Cardiac septum (tissue), 1 donor: ENCODE measurements around the gene CHRM4. TPM values are rescaled to one million over a fixed set of nuclear protein-coding genes. Genes with fewer than 3 reads are reported as not detected.

Experiments used
- DNase-seq: peaks from one replicate; pipeline ENCODE4 v3.0.0-alpha.2; 2020; ENCODE audit warnings: low spot score
- intact Hi-C: fragments of 100-400 bp; cut with DNase I; formaldehyde crosslinking; loops from one replicate; pipeline ENCODE4 v1.14.0; 2022
- total RNA-seq: library from RNA; stranded (reverse); fragmentation: NEBNext Ultra II Directional; extraction: Animal tissue kit (Norgen Biotek cat#: 25700); gene quantifications from one replicate; pipeline ENCODE4 v1.2.1, GENCODE V29; 2021
- donor health status: DM: no; HTN: no; CAD: no.

Gene CHRM4
- total RNA-seq, 1 donor from 2014 or later: 0.27 TPM

DNA sequence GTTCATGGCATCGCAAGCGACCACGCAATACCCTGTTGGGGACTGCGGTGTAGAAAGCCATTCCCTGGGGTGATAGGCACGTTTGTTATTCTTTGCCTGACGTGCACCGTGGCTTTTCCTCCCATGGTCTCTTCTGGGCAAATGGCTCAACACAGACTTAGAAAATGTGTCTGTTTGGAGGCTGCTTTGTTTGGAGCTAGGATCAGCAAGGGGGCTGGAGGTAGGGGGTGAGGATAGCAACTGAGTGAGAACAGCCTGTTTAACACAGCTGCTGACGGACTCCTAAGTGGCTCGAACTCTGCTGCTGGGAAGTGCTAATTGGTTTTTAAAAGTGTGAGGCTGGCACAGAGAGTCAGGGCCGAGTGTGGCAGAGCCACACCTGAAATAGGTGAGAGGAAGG lies 16.1 kb upstream of the CHRM4 start:
- intact Hi-C loops: no loop called here
- DNase-seq: no peak

- intact Hi-C loops: no loop called here
- DNase-seq: no peak
Observed at GRCh38 chr11:46404476-46405017, 13.0 kb upstream of the CHRM4 start.

GRCh38 chr11:46402957-46403902 lies 11.7 kb upstream of the CHRM4 start:
- DNase-seq: no peak
- intact Hi-C loops: no loop called here

GRCh38 chr11:46397526-46397925 lies 6.0 kb upstream of the CHRM4 start:
- no peak for DNase-seq
- intact Hi-C loops: no loop called here

DNA sequence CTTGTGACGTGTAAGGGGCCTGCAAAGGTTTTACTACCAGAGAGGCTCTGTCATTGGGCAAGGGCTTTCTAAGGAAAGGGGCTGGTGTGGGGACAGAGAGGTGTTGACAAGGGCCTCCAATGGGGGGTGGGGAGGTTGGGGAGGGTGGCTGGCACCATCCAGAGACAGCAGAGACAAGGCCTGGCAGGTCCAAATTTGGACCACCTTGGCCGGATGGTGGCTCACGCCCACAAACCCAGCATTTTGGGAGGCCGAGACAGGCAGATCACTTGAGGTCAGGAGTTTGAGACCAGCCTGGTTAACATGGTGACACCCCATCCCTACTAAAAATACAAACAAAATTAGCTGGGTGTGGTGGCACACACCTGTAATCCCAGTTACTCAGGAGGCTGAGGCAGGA lies 2.2 kb upstream of the CHRM4 start:
- intact Hi-C loops: no loop called here
- no peak for DNase-seq

DNA sequence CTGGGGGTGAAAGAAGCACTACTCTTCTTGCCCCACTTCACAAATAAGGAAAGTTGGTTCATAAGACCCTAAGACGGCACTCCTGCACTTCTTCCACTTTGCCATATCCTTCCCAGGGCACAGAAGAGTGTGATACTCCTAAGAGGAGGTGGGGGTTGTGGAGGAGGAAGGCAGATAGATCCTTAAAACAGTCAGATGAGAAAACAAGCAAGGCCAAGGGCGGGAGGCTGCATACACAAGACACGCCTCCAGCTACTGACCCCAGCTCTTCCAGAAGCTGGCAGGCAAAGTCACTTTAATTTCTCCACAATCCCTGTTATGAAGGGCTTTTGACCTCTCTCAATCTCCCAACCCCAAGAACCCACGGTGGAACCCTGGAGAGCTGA lies 1.6 kb upstream of the CHRM4 start:
- DNase-seq: no peak
- intact Hi-C loops: no loop called here

- intact Hi-C loops: no loop called here
Observed at GRCh38 chr11:46392421-46393230, 1.1 kb upstream of the CHRM4 start.

DNA sequence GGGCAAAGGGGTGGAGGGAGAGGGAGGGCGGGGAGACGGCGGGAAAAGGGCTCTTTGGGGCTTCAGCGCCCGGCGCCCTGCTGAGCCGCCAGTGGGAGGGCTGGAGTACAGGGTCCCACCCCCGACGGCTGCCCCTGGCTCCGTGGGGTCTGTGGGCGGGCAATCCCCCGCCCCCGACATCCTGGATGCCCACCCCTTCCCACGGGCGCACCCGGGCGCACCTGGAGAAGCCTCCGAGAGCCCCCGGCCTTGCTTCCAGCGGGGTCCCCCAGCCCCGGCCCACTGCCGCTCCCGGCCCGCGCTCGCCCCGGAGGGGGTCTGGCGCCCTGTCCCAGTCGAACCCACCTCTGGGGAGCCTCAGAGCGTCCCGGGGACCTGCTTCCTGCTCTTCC lies 394 bp downstream of the CHRM4 start:
- DNase-seq: no peak
- intact Hi-C loops: no loop called here

More at GRCh38 chr11:46392421-46393230, 1.1 kb upstream of the CHRM4 start:
- peak; percentile 94 for DNase-seq

DNA sequence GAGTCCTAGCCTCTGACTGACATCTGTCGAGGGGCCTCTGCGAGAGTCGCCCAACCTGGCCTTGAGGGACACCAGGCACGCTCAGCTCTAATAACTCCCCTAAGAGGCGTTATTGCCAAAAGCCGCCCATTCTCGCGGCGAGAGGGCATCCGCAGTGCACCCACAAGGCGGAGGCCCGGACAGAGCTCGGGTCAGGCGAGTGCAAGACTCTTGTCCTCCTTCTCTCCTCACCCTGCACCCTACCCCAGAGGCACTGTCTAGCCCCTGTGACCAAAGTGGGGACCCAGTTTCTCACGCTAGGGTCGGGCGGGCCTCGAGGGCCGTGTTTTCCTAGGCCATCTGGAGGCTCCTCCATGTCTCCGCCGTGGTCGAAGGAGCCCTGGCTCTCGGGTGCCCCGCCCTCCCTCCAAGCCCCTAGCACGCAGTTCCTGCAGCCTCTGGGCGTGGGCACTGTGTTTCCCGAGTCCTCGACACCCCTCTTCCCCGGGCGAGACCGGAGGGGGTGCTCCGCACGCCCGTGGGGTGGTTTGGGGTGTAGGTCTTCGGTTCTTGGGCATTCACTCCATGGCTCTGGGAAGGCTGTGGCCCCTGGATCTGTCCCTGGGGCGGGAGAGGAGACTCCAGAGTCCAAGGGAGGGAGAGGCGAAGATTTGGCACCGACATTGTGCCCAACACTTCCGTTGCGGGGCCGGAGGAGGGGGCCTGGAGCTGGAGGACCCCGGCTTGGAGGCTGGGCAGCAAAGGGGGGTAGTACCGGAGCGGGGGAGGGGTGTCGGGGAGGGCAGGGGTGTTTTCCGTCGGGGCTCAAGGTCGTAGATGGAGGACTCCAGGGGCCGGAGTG lies 1.0 kb downstream of the CHRM4 start:
- DNase-seq: no peak
- intact Hi-C loops: no loop called here

DNA sequence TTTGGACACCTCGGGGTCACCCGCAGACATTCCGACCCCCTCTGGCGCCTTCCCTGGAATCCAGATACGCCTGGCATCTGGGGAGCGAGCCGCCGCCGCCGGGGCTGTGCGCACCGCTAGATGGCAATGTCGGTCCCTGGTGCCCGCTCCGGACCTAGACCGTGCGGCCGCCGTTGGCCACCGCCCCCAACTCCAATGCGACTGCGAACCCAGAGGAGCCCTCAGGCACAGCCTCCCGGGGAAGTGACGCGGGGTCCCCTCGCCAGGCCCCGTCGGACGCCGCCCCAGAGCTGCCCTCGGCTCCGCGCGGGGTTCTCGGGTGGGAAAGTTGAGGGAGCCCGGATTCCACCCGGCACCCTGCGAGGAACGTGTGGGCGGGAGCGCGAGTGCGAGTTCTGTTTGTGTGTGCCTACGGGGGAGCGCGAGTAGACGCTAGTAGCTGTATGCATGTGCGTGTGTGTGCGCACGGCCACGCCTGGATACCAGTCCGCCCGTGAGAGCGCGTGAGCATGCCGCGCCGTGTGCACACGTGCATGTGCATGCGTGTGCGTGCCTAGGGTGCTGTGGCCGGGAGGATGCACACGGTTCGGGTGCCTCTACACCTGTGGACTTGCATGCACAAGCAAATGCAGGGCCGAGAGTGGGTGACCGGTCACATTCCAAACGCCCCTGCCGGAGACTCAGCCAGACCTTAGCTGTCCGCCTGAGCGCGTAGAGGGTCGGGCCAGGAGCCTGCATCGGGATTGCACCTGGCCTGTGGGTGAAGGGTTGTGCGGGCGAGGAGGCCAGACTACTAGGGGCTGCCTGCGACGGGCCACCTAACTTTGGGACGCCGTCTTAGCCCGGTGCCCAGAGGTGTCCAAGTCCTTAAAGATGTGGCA lies 1.9 kb downstream of the CHRM4 start:
- DNase-seq: no peak
- intact Hi-C loops: loop anchor here (2.0 kb wide), 2 partner anchors 147 to 227 kb away; partner anchors contain the start of genes ATG13 and HARBI1

DNA sequence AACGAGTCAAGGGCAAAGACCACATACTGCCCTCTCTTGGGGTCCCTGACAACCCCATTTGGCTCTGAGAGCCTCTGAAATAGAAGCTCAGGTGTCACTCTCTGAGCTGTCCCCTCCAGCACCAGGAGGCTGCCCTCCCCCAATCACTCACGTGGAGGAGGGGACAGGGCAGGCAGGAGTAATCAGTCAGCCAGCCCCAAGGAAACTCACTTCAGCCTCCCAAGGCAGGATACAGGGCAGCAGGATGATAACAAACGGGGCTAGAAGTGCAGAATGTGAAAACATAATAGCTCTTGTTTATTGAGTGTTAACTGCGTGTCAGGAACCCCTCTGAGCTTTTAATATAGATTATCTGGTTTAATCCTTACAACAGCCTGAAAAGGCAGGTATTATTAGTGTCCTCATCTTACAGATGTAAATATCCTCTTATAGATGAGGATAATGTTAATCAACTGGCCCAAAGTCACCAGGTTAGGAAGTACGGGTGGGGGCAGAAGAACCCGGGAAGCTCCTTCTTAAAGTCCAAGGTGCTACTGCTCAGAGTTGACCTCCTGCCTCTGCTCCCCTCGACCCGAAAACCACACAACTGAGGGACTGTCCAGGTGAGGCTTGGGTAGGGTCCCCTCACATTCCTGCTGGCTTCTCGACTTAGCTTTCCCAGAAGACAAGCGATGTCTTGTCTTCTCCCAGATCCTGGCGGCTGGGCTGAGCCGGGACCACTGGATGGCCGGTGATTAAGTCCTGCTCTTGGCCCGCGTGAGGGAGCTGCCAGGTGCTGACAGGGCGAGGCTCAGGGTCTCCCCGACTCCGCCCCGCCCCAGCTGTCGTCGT lies 2.7 kb downstream of the CHRM4 start:
- DNase-seq: no peak
- intact Hi-C loops: loop anchor here (2.0 kb wide), 2 partner anchors 148 to 228 kb away; partner anchors contain the start of genes ATG13 and HARBI1

GRCh38 chr11:46387919-46388618 lies 3.5 kb downstream of the CHRM4 start:
- intact Hi-C loops: loop anchor here (2.0 kb wide), 2 partner anchors 149 to 229 kb away; partner anchors contain the start of genes ATG13 and HARBI1
- no peak for DNase-seq

- intact Hi-C loops: no loop called here
- DNase-seq: no peak
Observed at GRCh38 chr11:46387456-46387855, 4.1 kb downstream of the CHRM4 start.

GRCh38 chr11:46386674-46387073 lies 4.9 kb downstream of the CHRM4 start:
- intact Hi-C loops: no loop called here
- DNase-seq: no peak

GRCh38 chr11:46386005-46386578 lies 5.5 kb downstream of the CHRM4 start:
- intact Hi-C loops: no loop called here
- no peak for DNase-seq

DNA sequence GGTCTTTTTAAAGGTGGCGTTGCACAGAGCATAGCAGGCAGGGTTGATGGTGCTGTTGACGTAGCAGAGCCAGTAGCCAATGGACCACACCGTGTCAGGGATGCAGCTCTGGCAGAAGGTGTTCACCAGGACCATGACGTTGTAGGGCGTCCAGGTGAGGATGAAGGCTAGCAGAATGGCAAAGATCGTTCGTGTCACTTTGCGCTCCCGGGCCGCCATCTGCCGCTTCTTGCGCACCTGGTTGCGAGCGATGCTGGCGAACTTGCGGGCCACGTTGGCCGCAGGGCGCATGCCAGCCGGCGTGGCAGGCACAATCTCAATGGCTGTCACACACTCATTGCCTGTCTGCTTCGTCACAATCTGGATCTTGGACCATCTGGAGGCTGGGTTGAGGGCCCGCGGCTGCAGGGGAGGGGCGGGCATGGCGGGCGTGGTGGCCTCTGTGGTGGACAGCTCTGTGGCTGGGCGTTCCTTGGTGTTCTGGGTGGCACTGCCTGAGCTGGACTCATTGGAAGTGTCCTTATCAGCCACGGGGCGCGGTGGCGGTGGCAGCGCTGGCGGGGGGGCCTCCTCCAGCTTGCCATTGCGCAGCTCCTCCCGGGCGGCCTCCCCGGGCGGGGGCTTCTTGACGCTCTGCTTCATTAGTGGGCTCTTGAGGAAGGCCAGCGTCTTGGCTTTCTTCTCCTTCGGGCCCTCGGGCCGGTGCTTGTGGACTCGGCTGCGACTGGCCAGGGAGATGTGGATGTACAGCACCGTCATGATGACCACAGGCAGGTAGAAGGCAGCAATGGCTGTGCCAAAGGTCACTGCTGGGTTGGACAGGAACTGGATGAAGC lies 6.2 kb downstream of the CHRM4 start:
- DNase-seq: no peak
- intact Hi-C loops: no loop called here
